ENCODE measurements around the gene HHATL.

Gene HHATL, protein sequence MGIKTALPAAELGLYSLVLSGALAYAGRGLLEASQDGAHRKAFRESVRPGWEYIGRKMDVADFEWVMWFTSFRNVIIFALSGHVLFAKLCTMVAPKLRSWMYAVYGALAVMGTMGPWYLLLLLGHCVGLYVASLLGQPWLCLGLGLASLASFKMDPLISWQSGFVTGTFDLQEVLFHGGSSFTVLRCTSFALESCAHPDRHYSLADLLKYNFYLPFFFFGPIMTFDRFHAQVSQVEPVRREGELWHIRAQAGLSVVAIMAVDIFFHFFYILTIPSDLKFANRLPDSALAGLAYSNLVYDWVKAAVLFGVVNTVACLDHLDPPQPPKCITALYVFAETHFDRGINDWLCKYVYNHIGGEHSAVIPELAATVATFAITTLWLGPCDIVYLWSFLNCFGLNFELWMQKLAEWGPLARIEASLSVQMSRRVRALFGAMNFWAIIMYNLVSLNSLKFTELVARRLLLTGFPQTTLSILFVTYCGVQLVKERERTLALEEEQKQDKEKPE

DNA sequence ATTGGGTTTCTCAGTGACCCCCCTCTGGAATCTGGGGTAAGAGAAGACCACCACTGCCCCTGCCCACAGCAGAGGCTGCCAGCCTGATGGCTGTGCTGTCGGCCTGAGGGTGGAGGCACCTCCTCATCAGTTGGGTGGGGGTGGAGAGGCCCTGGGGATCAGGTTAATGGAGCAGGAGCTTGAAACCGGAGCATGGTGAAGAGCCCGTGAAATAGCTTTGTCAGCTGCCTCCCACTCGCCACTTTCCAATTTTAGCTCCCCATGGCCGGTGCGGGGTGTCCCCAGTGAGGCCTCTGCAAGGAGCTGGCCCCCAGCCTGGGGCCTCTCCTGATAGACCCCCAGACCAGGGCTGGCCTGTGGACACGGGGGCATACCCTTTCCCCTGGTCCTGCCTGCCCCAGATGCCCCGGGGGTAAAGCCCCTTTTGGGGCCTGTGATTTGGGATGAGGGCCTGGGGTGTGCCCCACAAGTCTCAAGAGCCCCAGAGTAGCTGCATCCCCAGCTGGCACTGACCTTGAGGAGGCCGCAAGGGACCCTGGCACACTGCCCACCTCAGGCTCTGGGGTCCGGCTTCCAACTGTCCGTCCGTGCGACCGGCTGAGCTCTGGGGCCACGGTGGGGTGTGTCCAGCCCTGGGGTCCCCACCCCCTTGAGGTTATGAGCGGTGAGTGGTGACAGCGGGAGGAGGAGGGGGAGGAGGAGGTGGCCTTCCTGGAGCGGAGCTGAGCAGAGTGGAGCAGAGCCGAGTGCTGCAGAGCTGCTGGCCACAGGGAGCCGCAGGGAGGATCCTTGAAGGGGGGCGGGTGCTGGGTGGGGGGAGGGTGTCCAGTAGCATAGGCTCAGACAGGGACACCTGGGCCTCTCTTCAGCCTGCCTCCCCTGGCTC lies at the start of gene HHATL:
TSS of gene HHATL (minus strand) at position 733 of the 886 bp plus-strand sequence. CDS start 1,972 bp downstream, outside the sequence.
- no peak for DNase-seq (ENCODE audit: low spot score)

DNA sequence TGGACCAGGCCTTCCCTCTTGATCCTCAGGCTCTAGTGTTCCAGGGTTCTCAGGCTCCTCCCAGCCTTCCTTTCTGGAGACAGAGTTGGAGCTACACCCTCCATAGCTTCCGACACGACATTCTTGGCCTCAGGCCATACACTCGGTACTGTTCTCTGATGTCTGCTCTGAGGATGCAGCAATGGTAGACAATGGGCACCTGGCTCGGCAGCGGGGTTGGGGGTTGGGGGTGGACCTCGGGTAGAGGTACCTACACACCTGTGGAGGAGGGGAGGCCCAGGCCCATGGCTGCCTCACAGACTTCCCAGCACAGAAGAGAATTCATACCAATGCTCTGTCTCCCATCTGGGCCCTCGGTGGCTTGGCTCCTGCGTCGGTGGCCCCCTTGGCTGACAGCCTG lies 49.0 kb upstream of the HHATL start:
- DNase-seq (ENCODE audit: low spot score) = no peak

DNA sequence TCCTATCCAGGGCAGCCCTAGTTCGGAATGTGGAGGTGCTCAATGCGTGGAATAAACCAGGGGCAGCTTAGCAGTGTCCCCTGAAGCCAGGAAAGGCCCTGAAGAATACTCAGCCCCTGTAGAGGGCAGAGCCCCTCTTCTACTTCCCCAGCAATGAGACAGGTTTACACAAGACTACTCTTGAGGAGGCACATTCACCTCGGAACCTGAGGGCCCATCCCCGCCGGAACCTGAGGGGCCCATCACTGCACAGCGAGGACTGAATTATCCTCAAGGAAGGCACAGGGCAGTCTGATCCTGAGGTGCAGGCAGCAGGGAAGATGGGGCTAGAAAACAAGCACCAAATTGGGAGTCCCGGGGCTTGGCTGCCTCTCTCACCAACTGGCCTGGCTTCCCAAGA lies 48.2 kb upstream of the HHATL start:
- no peak for DNase-seq (ENCODE audit: low spot score)

DNA sequence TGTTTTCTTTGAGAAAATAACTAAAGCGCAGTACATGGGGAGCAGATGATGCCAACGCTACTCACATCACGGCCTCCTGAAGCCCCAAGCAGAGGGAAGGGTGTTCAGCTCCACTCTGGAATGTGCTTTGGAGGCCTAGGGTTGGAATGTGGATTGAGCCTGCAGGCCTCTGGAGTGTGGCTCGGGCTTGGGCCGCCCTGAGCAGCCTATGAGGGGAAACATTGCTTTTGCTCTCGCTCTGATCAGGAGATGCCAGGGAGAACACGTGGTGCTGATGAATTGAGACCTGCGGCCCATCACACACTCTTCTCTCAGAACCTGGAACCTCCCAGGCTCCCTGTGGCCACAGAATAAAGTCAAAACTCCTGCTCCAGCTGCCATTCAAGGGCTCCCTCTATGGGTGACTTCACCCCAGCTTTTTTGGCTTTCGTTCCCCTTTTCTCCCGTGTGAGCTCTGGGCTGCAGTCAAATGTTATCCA lies 47.2 kb upstream of the HHATL start:
- peak; percentile 64 for DNase-seq (ENCODE audit: low spot score)

DNA sequence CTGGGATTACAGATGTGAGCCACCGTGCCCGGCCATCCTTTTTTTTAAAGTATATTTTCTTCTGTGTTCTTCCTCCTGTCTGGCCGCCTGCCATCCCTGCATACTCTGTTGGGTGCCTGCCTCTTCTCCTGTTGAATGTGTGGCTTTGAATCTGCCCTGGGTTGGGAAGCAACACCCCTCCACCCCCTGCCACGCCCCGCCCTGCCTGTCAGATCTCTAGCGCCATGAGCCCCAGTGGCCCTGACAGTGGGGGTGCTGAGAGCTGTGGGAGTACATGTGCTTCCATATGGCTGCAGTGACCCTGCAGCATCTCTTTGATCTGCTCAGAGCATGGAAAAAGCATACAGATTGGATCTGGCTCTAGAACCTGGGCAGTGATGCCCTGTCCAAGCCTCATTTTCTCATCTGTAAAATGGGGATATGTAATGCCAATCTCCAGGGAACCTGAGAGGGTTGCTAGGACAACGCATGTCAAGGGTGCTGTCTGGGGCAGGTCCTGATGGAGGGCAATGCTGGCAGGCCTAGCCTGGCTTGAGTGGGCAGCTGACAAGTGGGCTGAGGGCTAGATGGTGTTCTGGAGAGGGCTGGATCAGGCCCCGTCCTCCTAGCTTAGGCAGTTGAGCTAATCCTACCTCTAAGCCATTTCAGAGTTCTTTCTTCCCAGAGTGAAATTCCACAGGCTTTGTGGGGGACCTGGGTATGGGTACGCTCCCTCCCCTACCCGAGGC lies 46.6 kb upstream of the HHATL start:
- no peak for DNase-seq (ENCODE audit: low spot score)

DNA sequence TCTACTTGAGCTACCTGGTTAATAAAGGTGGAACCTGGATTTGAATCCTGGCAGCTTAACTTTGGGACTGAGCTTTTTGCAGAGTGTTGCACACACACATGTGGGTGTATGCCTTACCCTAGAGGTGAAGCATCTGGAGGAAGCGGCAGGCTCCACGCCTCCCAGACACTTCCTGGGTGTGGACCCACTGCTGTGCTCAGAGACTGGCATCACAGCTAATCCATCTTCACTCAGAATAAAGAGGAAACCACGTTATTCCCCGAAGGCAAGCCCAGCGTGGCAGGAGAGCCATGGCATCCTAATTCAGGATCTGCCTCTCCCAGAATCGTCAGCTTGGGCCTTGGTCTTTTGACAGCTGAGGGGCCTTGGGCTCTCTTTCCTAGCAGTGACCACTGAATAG lies 45.0 kb upstream of the HHATL start:
- no peak for DNase-seq (ENCODE audit: low spot score)

DNA sequence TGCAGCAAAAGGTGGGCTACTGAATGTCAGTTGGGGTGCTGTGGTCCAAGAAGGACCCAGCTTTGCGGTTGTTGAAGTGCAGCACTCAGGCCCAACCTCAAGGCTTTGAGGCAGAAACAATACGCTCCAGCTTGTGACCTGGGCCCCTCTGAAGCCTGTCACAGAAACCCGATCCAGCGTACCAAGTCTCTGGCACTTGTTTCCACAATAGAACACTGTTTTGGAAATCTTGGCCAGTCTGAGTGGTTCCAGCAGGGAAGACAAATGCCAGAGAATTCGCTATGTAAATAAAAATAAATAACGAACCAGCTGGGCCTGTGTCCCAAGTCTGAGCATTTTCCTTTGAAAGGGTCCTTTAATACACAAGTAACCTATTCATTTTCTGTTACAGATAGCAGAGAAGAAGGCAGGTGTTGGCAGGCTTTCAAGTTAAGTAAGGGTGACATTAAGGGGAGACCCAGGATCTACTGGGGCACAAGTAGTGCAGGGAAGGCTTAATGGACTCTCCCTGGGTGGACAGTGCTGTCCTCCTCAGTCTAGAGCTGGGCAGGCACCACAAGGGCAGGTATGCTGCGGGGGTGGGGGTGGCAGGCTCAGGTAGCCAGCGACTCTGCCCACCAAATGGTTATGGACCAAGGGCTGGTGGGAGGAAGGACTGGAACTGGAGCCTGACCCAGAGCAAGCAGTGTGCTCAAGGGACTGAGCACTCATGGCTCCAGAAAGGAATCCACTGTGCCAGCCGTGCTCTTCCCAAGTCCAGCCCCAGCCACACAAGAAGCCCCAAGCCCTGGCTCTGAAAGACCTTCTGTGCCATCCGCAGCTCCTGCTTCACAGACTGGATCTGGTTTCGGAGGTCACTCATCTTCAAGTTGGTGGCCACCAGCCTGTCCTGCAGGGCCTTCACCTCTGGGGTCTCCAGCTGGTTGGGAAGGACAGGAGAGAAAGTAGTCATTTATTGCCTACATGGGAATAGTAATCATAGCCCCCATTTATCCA lies 44.2 kb upstream of the HHATL start:
- no peak for DNase-seq (ENCODE audit: low spot score)

DNA sequence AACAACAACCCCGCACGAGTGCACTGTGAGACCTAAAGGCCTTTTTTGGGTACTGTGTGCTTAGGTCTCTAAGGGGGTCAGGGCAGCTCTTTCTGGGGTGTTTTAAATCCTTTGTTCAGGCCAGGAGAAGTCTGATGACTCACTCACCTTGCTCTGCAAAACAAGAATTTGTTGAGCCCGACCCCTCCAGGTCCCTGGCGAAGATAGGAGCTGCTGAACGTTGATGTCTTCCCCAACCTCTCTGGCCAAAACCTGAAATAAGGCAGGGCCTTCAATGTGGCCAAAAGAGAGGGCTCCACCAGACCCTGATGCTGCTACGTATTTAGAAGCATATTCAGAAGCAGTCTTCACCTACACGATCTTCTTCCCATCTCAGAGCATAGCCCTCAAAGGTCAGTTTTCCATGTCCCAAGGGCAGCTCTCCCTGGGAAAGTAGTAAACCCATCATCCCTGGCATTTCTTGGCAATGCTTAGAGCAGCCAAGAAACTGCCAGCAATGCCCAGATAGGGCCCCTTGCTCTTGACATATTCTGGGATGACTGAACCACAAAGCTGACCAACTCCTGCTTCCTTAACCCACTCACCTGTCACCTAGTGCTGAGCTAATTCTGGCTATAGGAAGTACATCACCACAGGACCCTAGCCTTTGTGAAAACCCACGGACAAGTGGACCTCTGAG lies 43.3 kb upstream of the HHATL start:
- no peak for DNase-seq (ENCODE audit: low spot score)

DNA sequence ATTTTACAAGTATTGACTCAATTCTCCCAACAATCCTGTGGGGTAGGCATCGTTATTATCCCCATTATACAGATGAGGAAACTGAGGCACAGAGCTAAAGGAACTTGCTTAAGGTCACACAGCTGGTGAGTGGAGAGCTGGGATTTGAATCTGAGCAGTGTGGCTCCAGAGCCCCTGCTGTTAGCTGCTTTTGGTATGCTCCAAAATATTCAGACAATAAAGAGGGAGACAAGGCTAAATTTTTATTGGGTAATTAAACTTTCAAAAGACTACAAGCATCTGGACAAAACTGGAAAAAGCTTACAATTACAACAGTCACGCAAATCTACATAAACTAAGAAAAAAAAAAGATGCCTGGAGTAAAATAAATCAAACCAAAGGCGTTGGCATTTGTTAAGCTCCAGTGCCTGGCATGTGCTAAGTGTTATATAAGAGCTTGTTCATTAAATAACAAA lies 42.7 kb upstream of the HHATL start:
- DNase-seq (ENCODE audit: low spot score) = no peak

DNA sequence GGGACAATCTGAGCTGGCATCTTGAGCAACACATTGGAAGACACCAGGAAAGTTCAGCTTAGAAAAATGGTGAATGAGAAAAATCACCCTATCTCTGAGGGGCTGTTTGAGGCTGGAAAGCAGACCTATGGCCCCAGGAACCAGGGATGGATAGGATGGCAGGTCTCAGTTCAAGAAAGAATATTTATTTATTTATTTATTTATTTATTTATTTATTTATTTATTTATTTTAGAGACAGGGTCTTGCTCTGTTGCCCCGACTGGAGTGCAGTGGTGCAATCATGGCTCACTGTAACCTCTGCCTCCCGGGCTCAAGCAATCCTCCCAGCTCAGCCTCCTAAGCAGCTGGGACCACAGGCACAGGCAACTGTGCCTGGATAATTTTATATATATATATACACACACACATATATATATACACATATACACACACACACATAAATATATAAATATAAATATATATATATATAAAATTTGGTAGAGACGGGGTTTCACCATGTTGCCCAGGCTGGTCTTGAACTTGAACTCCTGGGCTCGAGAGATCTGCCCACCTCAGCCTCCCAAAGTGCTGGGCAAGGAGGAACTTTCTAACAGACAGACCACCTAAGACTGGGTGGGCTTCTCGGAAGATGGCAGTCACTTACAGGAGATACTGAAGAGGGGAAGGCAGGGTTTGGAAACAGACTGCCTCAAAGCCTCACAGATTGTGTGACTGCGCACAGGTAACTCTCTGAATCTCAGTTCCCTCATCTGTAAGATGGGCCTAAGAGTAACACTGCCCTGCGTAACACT lies 40.8 kb upstream of the HHATL start:
- DNase-seq (ENCODE audit: low spot score) = no peak

DNA sequence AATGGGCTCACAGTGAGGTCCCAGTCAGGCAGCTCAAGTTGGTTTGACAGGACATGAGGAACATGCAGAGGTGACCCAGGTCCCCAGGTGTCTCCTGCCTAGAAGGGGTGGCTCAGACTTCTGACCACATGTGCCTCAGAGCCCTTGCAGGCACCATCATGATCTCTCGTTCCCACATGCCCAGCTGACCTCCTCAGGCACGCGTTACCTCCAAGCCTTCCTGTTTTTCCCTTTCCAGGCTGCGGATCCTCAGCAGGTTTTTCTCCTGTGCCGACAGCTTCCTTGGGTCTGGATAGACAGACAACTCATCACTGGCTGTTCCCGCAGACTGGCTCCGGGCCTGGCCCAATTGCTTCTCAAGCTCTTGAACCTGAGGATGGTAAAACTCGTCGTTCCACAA lies 40.1 kb upstream of the HHATL start:
- no peak for DNase-seq (ENCODE audit: low spot score)

DNA sequence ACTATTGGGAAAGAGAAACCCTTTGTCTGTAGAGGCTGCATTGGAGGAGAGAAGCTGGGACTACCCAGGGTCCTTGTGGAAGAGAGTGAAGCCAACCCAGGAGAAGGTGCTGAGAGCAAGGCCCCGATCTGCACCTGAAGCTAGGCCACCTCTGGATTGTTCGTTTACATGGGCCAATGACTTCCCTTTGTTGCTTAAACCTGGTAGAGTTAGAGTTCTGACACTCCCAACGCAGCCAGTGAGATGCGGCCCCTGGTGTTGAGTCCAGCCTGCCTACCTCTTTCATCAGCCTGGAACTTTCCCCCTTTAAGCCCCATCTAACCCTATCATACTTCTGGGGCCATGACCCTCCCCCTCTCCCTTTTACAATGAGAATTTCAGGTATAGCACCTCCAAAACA lies 39.7 kb upstream of the HHATL start:
- no peak for DNase-seq (ENCODE audit: low spot score)

DNA sequence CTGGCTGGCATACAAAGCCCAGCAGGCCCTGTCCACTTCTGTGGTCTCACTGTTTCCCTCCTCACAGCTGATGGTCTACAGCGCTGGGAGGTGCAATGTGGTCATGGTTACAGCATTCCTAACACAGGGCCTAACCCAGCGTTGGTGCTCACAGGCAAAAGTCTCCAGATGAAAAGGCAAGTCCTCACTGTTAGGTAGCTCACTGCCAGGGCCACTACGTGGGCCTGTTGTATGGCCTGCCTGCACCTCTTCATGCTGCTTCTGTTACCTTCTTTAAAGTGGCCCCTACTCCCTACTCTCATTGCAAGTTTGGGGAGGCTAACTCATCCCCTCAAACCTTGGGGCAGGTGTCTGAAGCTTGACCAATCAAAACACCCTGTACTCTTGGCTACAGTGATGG lies 39.2 kb upstream of the HHATL start:
- no peak for DNase-seq (ENCODE audit: low spot score)

DNA sequence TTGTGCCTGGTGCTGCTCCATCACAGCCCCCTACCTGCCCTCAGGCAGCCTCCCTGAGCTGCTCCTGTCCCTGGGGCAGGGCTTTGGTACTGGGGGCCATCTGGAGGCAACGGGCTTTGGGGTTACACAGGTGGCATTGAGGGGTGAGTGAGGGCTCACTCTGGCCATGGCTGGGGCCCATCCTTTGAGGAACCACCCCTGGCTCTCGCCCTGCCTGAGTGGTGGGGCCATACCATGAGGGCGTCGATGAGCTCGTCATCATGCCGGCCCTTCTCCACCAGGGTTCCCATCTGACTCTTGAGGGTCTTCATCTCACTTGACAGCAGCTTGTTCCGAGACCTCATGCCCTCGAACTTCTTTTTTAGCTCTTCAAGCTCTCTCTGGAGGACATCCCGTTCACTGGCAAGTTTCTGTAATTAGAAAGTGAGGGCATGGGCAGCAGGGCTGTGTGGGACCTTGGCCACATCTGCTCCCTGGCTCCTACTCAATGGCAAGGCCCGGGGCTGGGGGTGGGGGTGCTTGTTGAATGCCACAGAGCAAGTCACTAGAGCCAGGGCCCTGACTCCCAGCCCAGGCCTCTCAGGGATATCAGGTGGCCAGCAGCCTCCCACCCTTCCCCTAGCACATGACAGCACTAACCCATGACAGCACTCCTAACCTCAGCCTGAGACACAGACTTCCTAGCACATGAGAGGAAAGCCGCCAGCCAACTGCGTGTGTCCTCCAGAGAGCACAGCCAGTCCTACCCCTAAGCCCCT lies 37.0 kb upstream of the HHATL start:
- DNase-seq (ENCODE audit: low spot score) = no peak

DNA sequence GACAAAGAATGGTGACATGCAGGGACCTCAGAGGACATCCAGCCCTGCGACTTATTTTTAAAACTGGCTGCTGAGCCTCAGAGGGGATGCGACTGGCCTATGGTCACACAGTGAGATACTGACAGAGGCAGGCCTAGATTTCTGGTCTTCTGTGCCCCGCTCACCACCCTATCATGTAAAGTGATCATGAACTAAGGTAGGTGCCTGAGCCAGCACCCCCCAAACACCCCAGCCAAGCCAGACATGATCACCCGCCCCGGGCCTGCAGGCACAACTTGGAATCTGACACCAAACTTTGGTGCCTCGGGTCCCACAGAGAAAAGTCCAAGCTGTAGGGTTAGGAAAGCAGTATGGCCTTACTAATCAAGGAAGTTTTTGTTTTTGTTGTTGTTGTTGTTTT lies 33.9 kb upstream of the HHATL start:
- no peak for DNase-seq (ENCODE audit: low spot score)

DNA sequence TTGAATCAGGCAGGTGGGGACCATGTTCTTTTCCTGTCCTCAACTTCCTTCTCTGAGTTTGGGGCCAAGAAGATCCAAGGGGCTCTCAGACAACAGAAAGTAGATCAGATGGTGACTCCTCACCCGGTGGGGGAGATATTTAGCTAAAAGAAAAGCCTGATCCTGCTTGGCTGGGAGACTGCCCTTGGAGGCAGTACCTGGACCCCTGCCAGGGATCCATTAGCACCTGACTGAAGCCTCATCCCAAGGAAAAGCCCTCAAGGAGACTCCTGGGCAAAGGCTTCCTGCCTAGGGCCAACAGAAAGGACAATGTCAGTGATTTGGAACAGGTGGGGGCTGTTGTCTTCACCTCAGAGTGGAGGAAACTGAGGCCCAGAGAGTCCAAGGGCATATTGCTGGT lies 33.5 kb upstream of the HHATL start:
- DNase-seq (ENCODE audit: low spot score) = no peak

DNA sequence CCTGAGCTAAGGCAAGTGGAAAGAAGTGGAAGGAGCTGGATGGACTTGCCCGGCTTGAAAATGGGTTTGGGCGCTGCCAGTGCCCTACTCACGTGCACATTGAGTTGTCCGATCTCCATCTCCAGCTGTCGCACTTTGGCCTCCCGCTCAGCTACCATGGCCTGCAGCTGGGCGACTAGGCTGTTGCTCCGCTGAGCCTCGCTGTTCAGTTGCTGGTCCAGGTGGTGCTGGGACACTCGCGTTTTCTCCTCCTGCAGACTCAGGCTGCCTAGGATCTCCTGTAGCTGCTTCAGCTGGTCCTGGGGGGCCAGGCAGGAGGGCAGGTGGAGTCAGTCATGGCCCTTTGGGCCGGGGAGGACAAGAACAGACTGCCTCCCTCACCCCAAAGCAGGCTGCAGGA lies 33.0 kb upstream of the HHATL start:
- DNase-seq (ENCODE audit: low spot score) = no peak

DNA sequence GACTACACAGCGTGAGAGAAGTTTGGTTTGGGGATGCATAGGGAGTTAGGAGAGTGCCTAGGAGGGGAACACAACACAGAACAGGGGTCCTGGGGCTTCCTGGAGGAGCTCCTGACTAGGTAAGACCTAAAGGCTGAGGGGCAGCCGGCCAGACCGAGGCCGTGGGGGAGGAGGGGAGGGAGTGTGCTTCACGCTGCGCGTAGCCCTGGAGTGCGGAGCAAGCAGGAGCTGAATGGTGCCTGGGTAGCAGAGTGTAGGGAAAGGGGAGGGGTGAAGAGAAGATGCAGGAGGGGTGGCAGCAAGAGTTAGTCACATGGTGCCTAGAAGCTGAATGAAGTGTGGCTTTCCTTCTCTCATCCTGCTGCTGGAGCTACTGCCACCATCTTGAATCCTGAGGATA lies 32.4 kb upstream of the HHATL start:
- DNase-seq (ENCODE audit: low spot score) = no peak

All from AG08395 (cell line).